Stimulated activated CD8-positive, alpha-beta memory T cell treated with anti-CD3 and anti-CD28 coated beads, Interleukin-2, amount 100 ng/mL, for 1 hour (primary cell): ENCODE measurements around the gene ZDHHC14.
"Not testable (repeated sequence)": the region's sequence is repeated elsewhere in the genome, so short reads cannot be mapped to it uniquely, and the experiment has no call there.

Source experiments
- DNase-seq, 2 donors: peaks; one replicate each; pipeline ENCODE4 v3.0.0-alpha.2; 2020; ENCODE audit warnings: low read depth in 2 of 2

The ZDHHC14 gene

GRCh38 chr6:157569543-157569942, 188.6 kb downstream of the ZDHHC14 start:
- DNase-seq, result no peak

- no peak for DNase-seq
Observed at GRCh38 chr6:157570104-157570503, 189.1 kb downstream of the ZDHHC14 start.

- no peak for DNase-seq
Observed at GRCh38 chr6:157570752-157571151, 189.8 kb downstream of the ZDHHC14 start.

- no peak for DNase-seq
Observed at GRCh38 chr6:157571269-157571668, 190.3 kb downstream of the ZDHHC14 start.

- no peak for DNase-seq
Observed at GRCh38 chr6:157571950-157572349, 191.0 kb downstream of the ZDHHC14 start.

- no peak for DNase-seq
Observed at GRCh38 chr6:157574851-157575424, 193.9 kb downstream of the ZDHHC14 start.

- no peak for DNase-seq
Observed at GRCh38 chr6:157575436-157576145, 194.6 kb downstream of the ZDHHC14 start.

- not testable (repeated sequence) for DNase-seq
Observed at GRCh38 chr6:157576991-157577390, 196.0 kb downstream of the ZDHHC14 start.

- not testable (repeated sequence) for DNase-seq
Observed at GRCh38 chr6:157578527-157578926, 197.5 kb downstream of the ZDHHC14 start.

GRCh38 chr6:157579467-157580031, 198.6 kb downstream of the ZDHHC14 start:
- no peak for DNase-seq

- no peak for DNase-seq
Observed at GRCh38 chr6:157584036-157584435, 203.0 kb downstream of the ZDHHC14 start.

- no peak for DNase-seq
Observed at GRCh38 chr6:157585274-157586087, 204.5 kb downstream of the ZDHHC14 start.

GRCh38 chr6:157586088-157586414, 205.1 kb downstream of the ZDHHC14 start:
- no peak for DNase-seq

GRCh38 chr6:157586476-157587126, 205.6 kb downstream of the ZDHHC14 start:
- DNase-seq, result no peak

GRCh38 chr6:157587127-157587926, 206.3 kb downstream of the ZDHHC14 start:
- no peak for DNase-seq

- DNase-seq, result not testable (repeated sequence)
Observed at GRCh38 chr6:157590654-157591053, 209.7 kb downstream of the ZDHHC14 start.

- DNase-seq, result no peak
Observed at GRCh38 chr6:157592541-157592940, 211.6 kb downstream of the ZDHHC14 start.

- DNase-seq, result no peak
Observed at GRCh38 chr6:157592980-157593379, 212.0 kb downstream of the ZDHHC14 start.

- DNase-seq, result no peak
Observed at GRCh38 chr6:157593596-157593995, 212.6 kb downstream of the ZDHHC14 start.

- no peak for DNase-seq
Observed at GRCh38 chr6:157594292-157594691, 213.3 kb downstream of the ZDHHC14 start.

GRCh38 chr6:157595768-157596167, 214.8 kb downstream of the ZDHHC14 start:
- DNase-seq, result no peak
